GM19328 (cell line): Measurements from ENCODE around the gene RNF6.
"Not testable (repeated sequence)": the region's sequence is repeated elsewhere in the genome, so short reads cannot be mapped to it uniquely, and the experiment has no call there.

ENCODE experiments used
- ATAC-seq: cut with Tn5 transposase; IDR thresholded peaks from one replicate; pipeline ENCODE4 v1.9.1; 2021; ENCODE audit warnings: mild to moderate bottlenecking, moderate library complexity; ENCODE audit not compliant: unreplicated experiment

The RNF6 gene

DNA sequence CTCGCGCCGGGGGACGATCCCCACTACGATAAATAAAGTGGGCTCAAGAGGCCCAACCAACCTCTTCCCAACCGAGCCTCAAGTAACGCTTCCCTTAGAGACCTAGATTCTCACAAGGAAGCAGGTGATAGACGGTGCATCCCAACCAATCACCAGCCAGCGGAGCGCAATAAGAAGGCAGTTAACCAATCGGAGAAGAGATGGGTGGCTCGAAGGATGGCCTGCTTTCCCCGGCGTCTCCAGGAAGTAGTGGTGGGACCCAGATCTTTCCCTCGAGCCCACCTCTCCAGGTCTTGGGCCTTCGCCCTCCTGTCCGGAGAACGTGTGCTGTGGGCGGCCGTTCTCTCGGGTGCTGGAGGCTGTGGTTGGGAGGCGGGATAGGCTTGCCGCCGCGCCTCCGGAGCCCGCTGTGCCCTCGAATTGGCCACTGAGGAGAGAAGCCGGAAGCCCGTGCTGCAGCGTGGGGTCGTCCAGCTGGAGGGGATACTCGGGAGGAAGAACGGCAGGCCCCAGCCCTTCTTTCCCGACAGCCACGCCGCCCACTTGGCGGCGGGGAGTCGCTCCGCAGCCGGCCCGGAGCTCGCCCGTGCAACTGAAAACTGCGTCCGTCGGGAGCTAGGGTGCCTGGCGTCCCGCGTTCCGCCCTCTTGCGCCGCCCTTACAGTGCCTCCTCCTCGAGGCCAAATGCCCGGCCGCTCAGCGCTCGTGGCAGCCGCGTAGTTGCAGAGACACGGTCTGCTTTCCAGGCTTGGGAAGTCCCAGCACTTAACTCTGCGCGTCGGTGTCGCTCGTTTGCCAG, at the start of gene RNF6:
RNF6 (minus strand) TSS at position 594 of the 799 bp plus-strand sequence. CDS start 2,665 bp downstream, outside the sequence.
- peak; percentile 95 for ATAC-seq

DNA sequence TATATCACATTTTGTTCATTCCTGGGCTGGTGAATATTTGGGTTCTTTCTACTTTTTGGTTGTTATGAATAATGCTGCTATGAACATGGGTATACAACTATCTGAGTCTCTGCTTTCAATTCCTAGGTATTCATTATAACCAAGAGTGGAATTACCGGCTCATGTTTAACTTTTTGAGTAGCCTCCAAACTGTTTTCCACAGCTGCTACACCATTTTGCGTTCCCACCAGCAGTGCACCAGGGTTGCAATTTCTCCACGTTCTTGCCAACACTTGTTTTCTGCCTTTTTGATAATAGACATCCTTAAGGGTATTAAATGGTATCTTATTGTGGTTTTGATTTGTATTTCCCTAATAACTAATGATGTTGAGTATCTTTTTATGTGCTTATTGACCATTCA, 48.6 kb upstream of the RNF6 start:
- no peak for ATAC-seq

DNA sequence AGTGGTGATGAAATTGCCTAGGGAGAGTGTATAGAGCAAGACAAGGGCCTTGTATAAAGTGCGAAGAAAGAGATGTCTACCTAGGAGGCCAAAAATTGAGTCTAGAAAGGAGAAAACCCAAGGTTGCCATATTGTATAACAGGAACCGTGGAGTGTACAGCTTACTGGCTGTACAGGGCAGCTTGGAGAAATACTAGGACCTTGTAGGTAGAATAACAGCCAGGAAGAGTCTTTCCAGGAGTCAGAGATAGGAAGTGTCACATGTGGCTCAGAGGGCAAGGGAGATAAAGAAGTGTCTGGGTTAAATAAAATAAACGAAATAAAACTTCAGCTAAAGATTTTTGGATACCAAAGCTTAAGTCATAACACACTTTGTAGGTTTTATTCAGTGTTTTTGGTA, 44.2 kb upstream of the RNF6 start:
- no peak for ATAC-seq

DNA sequence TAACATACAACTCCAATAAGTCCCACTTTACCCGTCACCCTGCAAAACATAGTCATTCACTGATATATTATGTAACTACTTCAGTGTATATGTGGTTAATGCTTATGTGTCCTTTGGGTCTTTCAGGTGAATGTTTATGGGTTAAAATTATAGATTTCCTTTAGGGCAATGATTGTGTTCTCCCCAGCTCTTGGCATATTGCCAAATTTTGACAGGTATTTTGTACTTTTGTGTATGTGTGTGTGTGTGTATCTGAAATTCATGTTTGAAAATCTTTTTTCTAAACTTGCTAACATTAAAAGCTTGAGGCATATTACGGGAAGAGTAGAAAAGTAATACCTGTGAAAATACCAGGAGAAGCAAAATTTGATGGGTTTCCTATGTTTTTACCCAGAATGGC, 40.0 kb upstream of the RNF6 start:
- ATAC-seq = no peak

DNA sequence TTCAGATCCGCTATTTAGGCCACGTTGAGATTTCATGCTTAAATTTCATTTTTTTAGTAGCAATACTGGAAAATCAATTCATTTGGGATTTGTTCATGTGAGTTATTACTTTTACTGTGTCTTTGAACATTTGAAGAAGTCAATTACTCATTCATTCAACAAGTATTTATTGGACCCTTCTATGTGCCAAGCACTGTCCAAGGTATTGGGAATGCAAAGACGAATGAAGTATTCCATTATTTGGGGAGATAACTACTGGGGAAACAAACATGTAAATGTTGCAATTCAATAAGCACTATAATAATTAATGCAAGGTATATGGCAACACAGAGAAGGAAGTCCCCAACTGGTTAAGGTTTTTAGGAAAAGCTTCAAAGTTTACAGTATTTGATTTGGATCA, 37.5 kb upstream of the RNF6 start:
- no peak for ATAC-seq

DNA sequence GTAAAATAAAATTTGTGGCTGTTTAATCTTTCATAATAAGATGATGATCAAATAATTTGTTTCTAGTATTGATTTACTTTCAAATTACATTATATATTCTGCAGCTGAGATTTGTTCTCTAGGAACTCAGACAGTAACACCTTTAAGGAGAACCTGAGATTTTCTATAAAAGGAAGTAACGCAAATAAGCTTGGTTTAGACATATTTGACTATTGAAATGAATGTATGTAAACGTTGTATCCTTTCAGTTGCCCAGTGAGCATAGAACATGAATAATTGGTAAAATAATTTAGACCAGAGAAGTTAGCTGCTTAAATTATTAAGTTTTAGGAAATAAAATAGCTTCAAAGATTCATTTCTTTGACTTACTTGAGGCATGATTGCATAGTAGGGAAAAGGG, 34.9 kb upstream of the RNF6 start:
- ATAC-seq = no peak

DNA sequence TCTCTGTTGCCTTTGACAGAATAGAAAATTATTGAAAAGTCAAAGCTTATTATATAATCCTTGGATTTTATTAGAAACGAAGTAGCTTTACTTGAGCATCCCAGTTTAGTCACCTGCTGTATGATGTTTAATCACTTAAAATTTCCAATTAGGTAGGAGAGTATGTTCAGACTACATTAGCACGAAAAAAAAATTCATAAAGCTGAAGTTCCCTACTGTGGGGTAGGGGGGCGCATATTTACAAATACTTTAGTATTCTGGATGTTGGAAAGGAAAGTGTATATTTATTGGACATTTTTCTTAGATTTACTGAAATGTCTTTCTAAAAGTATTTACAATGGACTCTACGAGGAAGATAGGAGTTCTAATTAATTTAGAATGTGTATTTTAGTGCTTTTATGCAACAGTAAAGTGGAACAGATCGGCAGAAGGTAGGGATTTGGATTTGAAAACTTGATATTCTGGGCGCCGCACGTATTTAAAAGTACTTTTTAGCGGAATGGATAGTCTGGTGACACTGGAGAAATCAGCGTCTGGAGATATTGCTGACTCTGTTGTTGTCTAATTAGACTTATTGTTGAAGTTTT, 33.7 kb upstream of the RNF6 start:
- no peak for ATAC-seq

DNA sequence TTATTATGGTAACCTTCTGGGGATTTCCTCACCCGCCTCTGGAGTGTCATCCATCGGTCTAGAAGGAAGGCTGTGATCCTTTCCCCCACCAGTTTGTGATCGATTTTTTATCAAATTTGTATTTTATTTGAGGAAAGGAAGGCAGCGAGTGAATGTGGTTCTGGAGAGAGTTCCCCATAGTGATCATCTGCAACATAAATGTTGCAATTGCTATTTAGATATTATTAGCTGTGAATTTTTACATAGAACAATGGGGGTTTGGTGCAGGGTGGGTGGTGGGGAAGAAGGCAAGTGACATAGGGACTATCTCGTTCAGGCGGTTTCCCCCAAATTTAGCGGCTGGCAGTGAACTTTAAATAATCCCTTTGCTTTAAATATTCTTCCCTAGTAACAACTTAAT, 33.0 kb upstream of the RNF6 start:
- no peak for ATAC-seq

DNA sequence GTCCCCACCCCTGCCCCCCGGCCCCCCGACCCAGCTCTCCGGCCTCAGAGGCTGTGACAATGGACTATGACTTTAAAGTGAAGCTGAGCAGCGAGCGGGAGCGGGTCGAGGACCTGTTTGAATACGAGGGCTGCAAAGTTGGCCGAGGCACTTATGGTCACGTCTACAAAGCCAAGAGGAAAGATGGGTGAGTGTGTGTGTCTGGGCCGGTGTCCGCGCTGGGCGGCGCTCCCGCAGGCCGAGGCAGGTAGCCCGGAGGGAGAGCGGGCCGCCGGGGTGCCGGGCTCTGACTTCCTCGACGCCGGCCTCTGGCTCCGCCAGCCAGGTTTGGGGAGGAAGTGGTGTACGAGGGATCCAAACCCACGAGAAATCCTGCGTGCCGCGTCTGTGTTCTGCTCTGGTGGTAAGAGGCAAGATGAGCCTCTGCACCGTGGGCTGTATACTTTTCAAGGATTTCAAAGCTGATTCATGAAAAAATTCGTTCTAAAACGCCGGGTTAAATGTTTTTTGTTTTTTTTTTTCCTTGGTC, 32.5 kb upstream of the RNF6 start:
- ATAC-seq = peak; percentile 23

DNA sequence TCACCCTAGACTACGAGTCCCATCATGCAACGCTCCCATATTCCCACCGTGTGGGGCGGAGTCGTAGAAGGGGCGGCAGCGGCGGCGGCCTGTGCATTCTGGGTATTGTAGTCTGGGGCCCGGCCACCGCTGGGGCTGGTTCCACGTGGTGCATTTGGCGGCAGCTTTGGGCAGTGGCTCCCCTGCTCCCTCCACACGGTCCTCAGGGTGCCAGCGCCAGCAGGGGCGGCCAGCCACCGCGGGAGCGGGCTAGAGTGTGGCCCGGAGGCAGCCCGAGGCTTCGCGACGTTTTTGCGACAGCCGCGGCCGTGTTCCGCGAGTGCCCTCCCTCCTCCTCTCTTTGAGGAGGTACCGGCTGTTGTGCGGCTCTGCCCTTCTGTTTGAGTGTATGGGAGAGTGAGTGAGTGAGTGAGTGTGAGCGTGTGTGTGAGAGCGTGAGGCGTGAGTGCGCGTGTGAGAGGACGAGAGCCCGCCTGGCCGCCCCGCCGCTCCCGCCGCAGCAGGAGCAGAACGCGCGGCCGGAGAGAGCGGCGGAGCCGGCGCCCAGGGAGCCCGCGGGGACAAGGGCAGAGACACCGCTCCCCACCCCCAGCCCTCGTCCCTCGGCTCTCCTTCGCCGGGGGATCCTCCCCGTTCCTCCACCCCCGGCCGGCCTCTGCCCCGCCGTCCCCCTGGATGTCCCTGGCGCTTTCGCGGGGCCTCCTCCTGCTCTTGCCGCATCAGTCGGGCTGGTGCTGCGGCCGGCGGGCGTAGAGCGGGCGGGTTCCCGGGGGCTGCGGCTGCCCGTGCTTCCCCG, 31.9 kb upstream of the RNF6 start, which contains the start of gene CDK8:
CDK8 (plus strand) TSS at position 343 of the 796 bp plus-strand sequence. CDS start 513 bp downstream, outside the sequence.
- ATAC-seq = peak; percentile 77

DNA sequence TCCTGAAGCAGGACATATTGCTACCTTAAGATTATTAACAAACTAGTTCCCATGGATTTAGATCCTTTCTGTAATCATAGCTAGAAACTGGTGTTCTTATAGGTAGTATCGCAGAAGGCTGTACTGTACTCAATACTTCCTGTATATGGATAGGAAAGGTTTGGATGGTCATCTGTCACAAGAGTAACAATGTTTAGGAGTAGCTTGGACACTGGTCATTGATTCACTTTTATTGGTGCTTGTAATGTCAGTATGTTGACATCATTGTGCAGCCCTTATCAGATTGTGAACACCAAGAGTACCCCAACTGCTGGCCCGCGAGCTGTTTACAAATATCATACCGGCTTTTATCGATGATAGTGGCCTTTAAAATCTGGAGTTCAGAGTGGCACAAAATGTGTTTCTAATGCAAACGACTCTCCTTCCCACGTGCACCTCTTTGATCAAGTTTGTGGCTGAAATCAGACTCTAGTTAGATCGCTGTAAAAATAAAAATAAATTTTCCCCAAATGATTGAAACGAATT, 31.2 kb upstream of the RNF6 start:
- ATAC-seq = no peak

DNA sequence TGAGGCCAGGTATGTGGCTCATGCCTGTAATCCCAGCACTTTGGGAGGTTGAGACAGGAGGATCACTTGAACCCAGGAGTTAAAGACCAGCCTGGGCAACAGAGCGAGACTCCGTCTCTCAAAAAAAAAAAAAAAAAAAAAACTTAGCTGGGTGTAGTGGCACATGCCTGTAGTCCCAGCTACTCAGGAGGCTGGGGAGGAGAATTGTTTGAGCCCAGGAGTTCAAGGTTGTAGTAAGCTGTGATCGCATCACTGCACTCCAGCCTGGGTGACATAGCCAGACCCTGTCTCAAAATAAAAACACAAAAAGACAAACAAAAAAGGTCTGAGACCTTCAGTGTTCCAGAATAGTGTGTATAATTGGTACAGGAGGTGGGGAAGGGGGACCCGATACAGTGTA, 29.9 kb upstream of the RNF6 start:
- not testable (repeated sequence) for ATAC-seq

DNA sequence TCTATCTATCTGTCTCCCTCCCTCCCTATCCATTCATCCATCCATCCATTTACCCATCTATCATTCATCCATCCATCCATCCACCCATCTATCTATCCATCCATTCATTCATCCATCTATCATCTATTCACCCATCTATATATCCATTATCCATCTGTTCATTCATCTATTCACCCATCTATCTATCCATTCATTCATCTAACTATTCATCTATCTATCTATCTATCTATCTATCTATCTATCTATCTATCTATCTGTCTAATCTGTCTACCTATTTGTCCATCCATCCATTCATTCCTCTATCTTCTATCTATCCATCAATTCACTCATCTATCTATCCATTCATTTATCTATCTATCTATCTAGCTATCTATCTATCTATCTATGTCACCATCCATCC, 27.4 kb upstream of the RNF6 start:
- ATAC-seq = no peak

DNA sequence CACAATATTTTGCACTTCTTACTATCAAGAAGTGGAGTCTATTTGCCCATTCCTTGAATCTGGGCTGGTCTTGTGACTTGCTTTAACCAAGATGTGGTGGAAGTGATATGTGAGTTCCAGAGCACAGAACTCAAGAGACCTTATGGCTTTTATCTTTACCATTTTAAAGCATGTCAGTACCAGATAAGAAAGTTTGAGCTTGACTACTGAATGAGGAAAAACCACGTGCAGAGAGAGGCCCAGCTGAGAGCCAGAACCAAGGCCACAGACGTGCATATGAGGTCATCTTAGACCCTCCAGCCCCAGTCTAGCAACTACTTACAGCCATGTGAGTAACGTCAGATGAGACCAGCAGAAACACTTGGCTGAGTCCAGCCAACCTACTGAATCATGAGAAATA, 25.5 kb upstream of the RNF6 start:
- no peak for ATAC-seq

DNA sequence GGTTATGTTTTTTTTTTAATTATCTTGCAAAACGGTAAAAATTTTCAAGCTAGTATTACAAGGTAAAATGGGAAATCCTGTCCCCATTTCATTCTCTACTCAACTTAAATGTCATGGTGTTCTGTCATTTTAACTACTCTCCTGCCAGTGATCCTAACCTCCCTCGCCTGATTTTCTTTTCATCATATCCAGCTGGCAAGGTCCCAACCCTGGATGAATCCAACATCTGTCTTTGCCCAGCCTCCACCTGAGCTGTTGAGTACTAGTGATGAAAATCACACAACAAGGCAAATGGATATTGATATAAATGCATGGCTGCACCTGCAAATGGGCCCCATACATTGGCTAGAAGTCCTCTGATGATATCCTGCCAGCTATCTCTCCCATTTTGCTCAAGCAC, 24.9 kb upstream of the RNF6 start:
- ATAC-seq = no peak

DNA sequence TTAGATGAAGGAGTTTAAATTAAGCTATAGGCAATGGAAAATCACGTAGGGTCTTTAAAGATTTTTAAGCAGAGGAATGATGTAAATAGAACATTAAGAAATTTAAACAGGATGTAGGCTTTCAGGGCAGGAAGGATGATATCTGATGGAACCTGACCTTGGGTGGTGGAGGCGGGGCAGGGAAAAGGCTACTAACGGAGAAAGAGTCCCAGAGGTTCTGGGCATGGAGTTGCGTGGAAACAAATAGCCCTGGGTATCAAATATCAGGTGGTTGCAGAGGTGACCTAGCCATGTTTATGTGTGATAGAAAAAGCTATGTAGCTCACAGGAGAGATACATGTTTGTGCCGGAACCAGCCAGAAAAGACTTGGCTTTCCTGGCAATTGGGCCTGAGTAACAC, 24.0 kb upstream of the RNF6 start:
- no peak for ATAC-seq

DNA sequence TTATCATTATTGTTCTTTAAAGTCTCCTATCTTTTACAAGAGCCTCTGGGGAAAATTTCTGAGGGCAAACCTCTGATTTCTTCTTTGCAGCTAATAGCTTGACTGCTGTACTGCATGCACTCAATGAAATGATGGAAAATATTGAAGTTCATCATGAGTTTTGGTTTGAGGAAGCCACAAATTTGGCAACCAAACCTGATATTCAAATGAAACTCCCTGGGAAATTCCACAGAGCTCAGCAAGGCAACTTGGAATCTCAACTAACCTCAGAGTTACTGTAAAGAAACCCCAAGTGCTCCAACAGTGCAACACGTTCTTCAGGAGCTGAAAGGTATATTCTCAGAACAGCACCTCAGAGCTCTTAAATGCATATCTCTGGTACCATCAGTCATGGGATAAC, 14.2 kb upstream of the RNF6 start:
- no peak for ATAC-seq

DNA sequence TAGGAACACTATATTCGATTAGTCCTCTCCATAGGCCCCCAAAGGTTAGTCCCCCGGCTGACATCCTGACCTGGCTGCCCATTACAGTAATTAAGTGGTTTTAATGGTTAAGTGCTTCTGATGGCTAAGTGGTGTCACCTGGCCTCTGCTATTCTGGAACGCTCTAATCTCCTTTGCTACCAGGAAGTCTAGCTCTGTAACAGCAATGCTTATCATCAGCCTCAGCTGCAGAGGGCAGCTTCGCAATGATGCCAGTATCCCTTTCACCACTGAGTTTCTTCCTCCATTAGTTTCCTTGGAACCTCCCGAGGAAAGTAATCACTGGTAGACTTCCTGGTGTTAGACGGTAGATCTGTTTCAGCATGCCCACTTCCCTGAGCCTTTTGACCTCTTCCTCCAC, 8.6 kb upstream of the RNF6 start:
- no peak for ATAC-seq

DNA sequence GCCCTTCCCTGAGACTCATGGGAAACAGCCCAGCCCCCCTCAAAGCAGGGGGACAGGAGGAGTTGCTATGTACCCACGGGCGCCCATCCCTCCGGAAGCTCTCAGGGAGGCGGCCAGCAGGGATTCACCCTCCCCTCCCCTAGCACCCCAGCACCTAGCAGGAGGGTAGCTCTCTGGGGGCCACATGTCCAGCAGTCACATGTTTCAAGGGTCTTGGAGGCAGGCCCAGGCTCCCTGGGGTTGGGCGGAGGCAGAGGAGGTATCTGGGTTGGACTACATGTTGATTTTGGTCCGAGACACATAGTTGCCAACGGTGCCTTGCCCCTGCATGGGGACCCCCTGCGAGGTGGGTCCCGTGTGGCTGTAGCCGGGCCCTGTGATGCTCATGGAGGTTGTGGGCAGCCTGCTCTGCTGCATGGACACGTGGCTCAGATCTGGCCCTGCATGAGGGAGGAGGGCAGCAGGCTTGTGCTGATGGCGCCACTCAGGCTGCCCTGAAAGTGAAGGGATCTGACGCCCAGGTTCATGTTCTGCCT, 7.0 kb upstream of the RNF6 start:
- no peak for ATAC-seq

DNA sequence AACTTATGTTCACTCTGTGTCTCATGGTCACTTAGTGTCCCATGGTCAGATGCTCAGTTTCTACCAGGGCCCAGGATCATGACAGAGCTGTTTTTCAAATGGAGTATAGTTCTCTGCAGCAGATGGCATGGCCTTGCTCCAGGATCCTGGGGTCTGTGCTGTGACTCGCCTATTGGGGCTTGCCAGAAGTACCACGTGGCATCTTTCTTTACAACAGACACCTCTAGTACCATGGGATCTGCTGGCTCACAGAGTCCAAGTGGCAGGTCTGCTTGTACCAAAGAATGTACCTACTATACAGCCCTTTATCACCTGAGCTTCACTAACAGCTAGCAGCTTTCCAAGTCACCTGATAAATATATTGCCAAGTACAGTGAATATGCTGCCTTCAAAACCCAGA, 6.0 kb upstream of the RNF6 start:
- no peak for ATAC-seq
